GM10248 (cell line): ENCODE results near the gene C4BPA.

Experiments used
- CTCF ChIA-PET: fragments of 300-600 bp; sonication (Branson Sonifier 250); formaldehyde crosslinking; extraction: SDS; loops from one replicate; lab custom pipeline; 2021; ENCODE audit warnings: antibody characterized with exemption; lab: Yijun Ruan, JAX
- POLR2A ChIA-PET: fragments of 350-650 bp; sonication (Branson Sonifier 250); formaldehyde crosslinking; extraction: SDS; loops from one replicate; lab custom pipeline; 2020; ENCODE audit warnings: antibody characterized with exemption; lab: Yijun Ruan, JAX
- DNase-seq: peaks from one replicate; pipeline ENCODE4 v3.0.0; 2012; ENCODE audit errors: extremely low spot score
- TF ChIP-seq, protein P1 (sequence below): IDR thresholded peaks from 2 replicates; pipeline ENCODE4 v1.5.1; 2012; ENCODE audit warnings: mild to moderate bottlenecking, low read depth; ENCODE audit errors: extremely low read depth, missing control alignments, control extremely low read depth

C4BPA gene

DNA sequence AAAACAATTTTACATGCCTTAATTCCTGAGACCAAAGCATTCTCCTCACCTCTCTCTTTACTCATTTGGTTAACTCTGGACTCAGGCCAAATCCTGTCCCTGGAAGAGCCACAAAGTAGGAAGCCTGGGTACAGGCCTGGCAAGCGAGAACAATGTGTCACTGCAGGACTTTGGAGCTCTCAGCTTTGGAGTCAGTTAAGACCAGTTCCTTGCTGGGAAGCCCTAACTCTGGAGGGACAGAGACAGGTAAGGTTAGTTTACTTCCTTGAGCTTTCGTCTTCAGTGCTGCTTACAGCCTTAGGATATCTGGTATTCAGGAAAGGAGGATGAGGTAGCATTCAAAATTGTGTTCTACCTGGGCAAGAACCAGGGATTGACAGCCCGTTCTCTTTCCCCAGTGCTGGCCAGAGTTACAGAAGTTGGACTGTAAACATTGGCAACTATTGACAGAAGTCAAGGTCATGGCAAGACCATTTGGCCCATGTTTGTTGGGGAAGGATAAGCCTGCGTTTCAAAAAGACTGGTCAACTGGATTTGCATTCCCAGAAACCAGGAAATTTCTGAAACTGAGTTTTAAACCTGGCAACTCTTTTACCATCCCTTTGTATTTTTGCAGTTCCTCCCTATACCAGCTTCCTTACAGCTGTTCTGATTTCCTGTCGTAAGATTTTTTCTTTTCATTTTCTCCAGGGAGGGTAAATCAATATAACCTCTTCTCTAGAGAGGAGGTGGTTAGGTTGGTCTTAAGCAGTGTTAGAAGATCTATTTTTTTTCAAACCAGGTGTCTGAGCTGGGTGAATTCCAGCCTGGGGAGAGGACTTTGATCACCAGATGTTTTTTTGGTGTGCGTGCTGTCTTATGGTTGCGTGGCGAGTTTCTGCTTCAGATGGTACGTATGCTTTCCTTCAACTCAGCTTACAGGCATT is 15.1 kb upstream of the C4BPA start, which contains the start of gene C4BPB:
C4BPB (plus strand) TSS at position 160 of the 926 bp plus-strand sequence; CDS start at position 832, 672 bp downstream.
- CTCF ChIA-PET, result interaction anchor here (0.6 to 2.9 kb wide), 7 partner anchors 9 to 410 kb away, joined by 3 to 12 read pairs (median 3); no protein-coding TSS in a partner anchor

DNA sequence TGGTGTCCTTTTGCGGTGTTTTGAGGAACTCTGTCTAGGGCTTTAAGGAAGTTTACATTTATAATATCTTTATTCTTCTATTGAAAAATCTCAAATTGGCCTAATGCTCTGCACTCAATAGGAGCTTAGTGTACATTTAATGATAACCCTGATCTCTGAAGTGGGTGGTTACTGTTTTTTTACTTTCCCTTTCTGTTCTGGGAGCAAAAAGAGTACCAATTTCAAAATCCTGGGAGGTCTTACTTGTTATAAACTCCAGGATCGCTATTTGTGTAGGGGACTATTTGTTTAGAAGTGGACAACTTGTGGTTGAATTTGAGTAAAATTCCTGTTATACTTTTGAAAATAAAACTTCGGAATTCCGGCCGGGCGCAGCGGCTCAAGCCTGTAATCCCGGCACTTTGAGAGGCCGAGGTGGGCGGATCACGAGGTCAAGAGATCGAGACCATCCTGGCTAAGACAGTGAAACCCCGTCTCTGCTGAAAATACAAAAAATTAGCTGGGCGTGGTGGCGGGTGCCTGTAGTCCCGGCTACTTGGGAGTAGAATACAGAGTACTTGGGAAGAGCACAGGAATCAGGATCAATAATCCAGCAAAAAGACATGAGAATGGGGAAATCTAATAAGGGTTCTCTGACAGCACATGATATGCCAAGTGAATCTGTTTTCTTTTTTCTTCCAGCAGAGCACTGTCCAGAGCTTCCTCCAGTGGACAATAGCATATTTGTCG is 14.2 kb upstream of the C4BPA start:
- no peak for DNase-seq
- TF ChIP-seq, protein P1, sequence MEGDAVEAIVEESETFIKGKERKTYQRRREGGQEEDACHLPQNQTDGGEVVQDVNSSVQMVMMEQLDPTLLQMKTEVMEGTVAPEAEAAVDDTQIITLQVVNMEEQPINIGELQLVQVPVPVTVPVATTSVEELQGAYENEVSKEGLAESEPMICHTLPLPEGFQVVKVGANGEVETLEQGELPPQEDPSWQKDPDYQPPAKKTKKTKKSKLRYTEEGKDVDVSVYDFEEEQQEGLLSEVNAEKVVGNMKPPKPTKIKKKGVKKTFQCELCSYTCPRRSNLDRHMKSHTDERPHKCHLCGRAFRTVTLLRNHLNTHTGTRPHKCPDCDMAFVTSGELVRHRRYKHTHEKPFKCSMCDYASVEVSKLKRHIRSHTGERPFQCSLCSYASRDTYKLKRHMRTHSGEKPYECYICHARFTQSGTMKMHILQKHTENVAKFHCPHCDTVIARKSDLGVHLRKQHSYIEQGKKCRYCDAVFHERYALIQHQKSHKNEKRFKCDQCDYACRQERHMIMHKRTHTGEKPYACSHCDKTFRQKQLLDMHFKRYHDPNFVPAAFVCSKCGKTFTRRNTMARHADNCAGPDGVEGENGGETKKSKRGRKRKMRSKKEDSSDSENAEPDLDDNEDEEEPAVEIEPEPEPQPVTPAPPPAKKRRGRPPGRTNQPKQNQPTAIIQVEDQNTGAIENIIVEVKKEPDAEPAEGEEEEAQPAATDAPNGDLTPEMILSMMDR, result no peak
- POLR2A ChIA-PET, result no interaction called here
- CTCF ChIA-PET, result interaction anchor here (0.7 to 2.9 kb wide), 6 partner anchors 8 to 410 kb away, joined by 3 to 12 read pairs (median 5); no protein-coding TSS in a partner anchor

More for the DNA sequence above, 15.1 kb upstream of the C4BPA start, which contains the start of gene C4BPB:
- POLR2A ChIA-PET, result no interaction called here
- no peak for DNase-seq
- TF ChIP-seq, protein P1, result no peak

DNA sequence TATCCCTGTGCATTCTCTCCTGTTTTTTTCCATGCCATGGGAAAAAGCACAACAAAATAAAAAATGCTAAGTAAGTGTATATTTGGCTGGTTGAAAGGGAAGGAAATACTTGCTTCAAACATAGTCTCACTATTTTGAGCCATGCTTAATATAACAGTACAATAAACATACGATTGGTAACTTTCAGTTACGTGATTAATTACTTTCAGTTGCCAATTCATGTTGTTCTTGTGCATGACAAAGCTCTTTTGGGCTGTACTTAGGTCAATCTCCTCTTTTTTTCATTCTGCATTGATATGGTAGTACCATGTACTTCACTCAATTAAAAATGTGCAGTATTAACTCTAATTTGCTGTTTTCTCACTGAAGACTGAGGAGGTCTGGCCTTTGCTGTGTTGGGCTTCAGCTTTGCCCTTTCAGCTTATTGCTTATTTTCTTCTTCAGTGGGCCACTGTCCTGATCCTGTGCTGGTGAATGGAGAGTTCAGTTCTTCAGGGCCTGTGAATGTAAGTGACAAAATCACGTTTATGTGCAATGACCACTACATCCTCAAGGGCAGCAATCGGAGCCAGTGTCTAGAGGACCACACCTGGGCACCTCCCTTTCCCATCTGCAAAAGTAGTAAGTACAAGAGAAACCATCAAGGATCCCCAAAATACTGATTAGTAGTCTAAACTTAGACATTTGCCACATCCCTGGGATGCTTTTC is 12.7 kb upstream of the C4BPA start:
- ChIA-PET POLR2A (no interaction called here), CTCF (interaction anchor here (0.8 to 1.6 kb wide), 3 partner anchors 245 to 582 kb away, joined by 3 read pairs; no protein-coding TSS in a partner anchor)
- TF ChIP-seq, protein P1, result no peak
- no peak for DNase-seq

DNA sequence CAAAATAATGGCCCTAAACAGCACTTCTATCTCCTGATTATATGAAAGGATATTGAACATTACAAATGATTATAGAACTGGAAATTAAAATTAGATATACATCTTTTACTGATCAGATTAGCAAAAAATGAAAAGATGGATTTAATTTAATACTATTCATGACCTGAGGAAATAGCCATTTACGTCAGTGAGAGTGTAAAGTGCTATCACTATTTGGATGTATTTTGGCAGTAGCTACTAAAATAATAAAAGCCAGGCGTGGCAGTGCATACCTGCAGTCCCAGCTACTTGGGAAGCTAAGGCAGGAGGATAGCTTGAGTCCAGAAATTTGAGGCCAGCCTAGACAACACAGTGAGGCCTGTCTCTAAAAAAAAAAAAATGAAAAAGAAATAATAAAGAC is 10.1 kb upstream of the C4BPA start:
- no peak for DNase-seq
- ChIA-PET CTCF (interaction anchor here (1.3 to 2.1 kb wide), 7 partner anchors 10 to 406 kb away, joined by 3 to 13 read pairs (median 4); partner anchors contain the start of gene CD55), POLR2A (no interaction called here)
- TF ChIP-seq, protein P1, result no peak

DNA sequence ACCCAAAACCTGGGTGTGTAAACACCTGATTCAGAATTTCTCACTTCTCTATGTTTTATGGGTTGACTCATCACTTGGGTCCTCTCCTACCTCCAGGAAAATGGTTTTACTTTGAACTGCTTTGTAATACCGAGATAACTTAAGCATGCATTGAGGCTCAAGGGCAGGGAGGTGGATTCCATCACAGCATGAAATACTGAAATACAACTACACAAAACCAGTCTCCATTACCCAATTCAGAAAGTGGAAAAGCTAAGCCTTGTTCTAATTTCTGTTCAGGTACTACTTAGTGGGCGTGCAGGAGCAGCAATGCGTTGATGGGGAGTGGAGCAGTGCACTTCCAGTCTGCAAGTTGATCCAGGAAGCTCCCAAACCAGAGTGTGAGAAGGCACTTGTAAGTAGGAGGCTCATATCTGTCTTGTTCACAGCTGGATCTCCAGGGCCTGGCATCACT is 6.1 kb upstream of the C4BPA start:
- TF ChIP-seq, protein P1, result no peak
- CTCF ChIA-PET, result interaction anchor here (1.0 to 2.9 kb wide), 7 partner anchors 8 to 307 kb away, joined by 3 to 11 read pairs (median 3); no protein-coding TSS in a partner anchor
- POLR2A ChIA-PET, result no interaction called here
- DNase-seq, result peak; percentile 59
